Gastrocnemius medialis (tissue), 4 donors: ENCODE measurements around the gene UNC13C.

Experiments used
- CTCF ChIP-seq, 5 experiments: fragments of 450-650 bp in 3 of 5; fragments of 200-600 bp in 2 of 5; sonication (generic) in 2 of 5; IDR thresholded peaks in 4 of 5; conservative IDR thresholded peaks in 1 of 5; 1 replicate in 4 of 5; 2 replicates in 1 of 5; pipeline ENCODE4 v1.5.1; 2016 to 2019; ENCODE audit warnings: antibody characterized with exemption in 5 of 5, mild to moderate bottlenecking in 3 of 5, moderate library complexity in 3 of 5
- POLR2A ChIP-seq, 2 donors: fragments of 450-650 bp; IDR thresholded peaks; one replicate each; pipeline ENCODE4 v1.6.1; 2017; ENCODE audit warnings: antibody characterized with exemption in 2 of 2, mild to moderate bottlenecking in 2 of 2, moderate library complexity in 2 of 2

GRCh38 chr15:54559405-54560069, 581.3 kb downstream of the UNC13C start:
- no peak for TF ChIP-seq CTCF (IDR thresholded peaks at IDR 0.05 in 4 of 5, conservative IDR thresholded peaks at IDR 0.05 in 1 of 5)
- no peak for TF ChIP-seq POLR2A (IDR thresholded peaks at IDR 0.05)
